NCI-H446 treated with DMSO at 0.1 percent for 48 hours (cell line): ENCODE measurements around the gene SPSB1.

Source experiments
- DNase-seq: peaks from one replicate; lab custom pipeline; 2025; lab: John Stamatoyannopoulos, UW

SPSB1 gene

GRCh38 chr1:9395018-9395417, 102.3 kb downstream of the SPSB1 start:
- no peak for DNase-seq

- DNase-seq: no peak
Observed at GRCh38 chr1:9397047-9397446, 104.4 kb downstream of the SPSB1 start.

- DNase-seq: no peak
Observed at GRCh38 chr1:9397997-9398526, 105.4 kb downstream of the SPSB1 start.

GRCh38 chr1:9399510-9400424, 107.1 kb downstream of the SPSB1 start:
- DNase-seq: no peak

DNA sequence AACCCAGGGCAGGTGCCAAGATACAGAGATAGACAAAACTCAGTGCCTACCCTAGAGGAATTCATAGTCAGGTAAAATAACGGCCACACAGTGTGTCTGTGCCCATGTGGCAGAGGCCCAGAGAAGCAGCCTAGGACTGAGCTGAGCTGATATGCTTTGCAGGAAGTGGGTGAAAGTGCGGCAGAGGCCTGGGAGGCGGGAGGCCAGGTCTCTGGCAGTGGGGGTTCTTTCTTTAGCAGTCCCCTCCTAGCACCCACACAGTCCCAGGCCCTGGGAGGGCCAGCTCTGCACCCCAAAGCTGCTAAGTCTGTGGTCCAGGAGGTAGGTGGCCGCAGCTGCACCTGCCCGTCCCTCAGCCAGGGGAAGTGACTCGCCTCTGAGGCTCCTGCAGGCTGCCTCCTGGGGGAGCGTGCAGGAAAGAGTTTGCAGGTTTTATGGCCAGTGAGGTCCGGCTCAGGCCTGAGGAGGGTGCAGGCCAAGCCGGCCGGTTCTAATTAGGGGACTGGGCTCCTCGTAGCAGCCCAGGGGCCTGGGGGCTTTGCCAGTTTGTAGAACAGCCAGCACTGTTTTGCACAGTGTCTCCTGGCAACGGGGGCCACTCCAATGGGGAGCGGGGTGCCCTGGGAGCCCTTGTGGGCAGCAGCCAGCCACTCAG, 107.9 kb downstream of the SPSB1 start:
- DNase-seq: no peak

DNA sequence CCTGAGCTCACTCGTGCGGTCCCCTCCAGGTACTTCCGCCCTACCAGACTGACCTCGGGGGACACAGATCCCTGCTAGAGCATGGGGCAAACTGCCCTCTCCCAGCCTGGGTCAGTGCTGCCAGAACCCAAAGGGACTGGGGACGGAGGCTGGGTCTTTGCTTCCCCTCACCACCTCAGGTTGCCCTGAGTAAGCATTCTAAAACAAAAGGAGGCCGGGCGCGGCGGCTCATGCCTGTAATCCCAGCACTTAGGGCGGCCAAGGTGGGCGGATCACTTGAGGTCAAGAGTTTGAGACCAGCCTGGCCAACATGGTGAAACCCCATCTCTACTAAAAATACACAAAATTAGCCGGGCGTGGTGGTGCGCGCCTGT, 108.4 kb downstream of the SPSB1 start:
- DNase-seq: no peak

DNA sequence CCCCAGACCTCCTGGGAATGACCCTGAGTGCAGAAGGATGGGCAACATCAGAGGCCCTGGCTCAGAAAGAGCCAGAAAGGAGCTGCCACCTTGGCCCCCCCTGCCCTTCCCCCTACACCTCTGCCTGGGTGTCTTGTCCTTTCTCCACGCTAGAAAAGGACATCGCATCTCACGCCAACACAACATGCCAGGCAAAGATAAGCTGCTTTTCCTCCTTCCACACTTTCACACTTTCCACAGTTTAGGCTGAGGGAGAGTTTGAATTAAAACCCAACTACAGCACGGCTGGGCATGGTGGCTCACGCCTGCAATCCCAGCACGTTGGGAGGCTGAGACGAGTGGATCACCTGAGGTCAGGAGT, 109.5 kb downstream of the SPSB1 start:
- DNase-seq: no peak

- DNase-seq: no peak
Observed at GRCh38 chr1:9402717-9403225, 110.1 kb downstream of the SPSB1 start.

DNA sequence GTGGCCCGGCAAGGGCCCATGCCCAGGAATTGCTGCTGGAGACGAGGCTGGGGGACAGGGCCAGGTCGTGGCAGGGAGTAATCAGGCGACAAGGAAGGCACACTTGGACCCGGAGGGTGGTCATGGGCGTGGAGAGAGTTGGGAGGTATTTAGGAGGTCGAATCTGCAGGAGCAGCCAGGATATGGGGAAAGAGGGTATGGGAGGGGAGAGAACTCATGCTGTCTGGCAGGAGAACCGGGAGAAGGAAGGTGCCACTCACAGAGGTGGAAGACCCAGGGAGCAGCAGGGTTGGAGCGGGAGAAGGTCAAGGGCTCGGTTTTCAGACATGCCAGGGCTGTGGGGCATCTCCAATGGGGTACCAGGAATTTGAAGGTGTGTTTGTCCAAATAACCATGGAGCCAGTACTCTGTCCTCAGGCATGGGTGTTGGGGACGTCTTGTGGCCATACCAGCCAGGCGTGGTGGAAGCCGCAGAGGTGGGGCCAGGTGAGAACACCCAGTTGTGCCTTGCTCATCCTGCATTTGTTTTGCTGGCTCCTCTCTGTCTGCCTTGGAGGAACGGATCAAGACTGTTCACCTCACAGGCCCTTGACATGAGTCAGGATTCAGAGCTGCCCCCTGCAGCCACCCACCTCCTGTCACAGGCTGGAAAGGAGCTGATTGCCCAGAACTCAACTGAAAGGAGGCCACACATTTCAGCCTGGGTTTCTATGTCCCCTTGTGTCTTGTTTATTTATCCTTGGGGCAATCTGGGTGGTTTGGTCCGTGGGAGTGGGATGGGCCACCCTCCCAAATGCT, 111.6 kb downstream of the SPSB1 start:
- DNase-seq: no peak

DNA sequence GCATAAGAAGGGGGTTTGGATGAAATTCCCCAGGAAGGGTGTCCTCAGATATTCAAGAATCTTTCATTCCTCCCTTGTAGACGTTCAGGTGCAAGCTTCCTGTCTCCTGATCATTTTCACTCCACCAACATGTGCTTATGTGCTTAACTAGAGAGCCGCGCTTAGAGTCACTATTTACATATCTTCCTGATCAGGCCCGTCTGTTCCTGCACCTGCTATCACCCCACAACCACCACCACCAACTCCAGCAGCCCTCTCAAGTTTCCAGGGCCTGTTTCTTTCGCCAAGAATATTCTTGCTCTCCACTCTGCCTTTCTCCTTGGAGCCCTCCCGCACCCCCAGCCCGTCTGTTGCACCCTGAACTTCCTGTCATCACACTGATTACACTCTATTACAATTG, 113.4 kb downstream of the SPSB1 start:
- DNase-seq: no peak

- DNase-seq: no peak
Observed at GRCh38 chr1:9410737-9411297, 118.1 kb downstream of the SPSB1 start.

DNA sequence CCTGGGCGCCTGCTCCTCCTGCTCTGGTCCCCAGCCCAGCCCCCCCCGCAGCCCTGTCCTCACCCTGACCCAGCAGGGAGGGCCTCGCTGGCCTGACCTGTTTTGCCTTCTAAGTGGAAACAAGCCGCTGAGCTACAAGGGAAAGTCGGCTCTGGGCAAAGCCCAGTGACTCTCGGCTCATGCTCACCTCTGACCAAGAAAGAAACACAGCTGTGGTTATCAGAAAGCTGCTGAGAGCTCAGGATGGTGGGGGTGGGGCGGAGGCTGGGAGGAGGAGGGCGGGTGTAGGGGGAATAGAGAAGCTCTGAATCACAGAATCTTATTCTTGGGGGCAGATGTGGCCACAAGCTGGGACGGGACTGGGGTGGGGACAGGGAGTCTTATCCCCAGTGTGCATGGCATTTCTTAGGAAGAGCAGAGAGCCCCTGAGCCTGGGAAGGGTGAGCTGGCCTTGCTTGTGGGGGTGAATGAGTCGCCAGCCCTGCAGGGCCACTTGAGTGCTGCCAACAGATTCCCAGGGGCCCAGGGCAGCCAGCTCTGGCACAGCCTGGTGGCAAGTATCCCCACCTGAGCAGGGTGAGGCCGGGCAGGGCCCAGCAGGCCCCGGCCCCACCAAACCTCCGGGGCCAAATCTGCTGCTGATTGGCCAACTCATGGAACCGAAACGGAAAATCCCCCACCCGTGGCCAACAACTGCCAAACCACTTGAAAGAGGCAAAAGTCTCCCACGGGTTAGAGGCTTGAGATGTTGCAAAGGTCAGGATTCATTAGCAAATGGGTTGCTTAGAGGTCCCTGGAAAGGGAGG, 120.6 kb downstream of the SPSB1 start:
- DNase-seq: no peak

GRCh38 chr1:9413877-9414213, 121.2 kb downstream of the SPSB1 start:
- DNase-seq: no peak

DNA sequence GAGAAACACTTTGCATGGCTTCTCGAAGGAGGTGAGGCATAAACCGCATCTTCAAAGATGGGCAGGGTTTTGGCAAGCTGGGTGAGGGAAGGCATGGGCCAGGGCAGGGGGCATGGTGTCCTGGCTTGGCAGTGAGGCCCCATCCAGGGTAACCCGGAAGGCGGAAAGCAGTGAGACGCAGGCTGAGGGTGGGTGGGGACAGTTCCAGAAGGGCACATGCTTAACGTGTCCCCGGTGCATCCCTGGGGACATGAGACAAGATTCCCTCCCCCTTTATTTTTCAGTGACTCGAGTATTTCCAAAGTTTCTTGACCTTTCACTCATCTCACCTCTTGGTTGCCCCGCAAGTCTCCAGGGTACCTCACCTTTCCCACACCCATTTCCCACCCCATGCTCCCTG, 123.8 kb downstream of the SPSB1 start:
- DNase-seq: no peak

GRCh38 chr1:9416918-9417500, 124.3 kb downstream of the SPSB1 start:
- DNase-seq: no peak

- DNase-seq: no peak
Observed at GRCh38 chr1:9417695-9418094, 125.0 kb downstream of the SPSB1 start.

- DNase-seq: no peak
Observed at GRCh38 chr1:9418851-9419250, 126.2 kb downstream of the SPSB1 start.
